Left forelimb (tissue), 1 donor: ENCODE results near the gene RENBP.

Experiments used
- DNase-seq: peaks from one replicate; pipeline ENCODE4 v3.0.0-alpha.2; 2018; ENCODE audit warnings: low spot score

The RENBP gene

GRCh38 chrX:153933748-153934147 lies 10.7 kb downstream of the RENBP start:
- no peak for DNase-seq

GRCh38 chrX:153932220-153932915 lies 12.1 kb downstream of the RENBP start:
- DNase-seq, result no peak

GRCh38 chrX:153931748-153932147 lies 12.7 kb downstream of the RENBP start:
- no peak for DNase-seq

- no peak for DNase-seq
Observed at GRCh38 chrX:153931151-153931550, 13.3 kb downstream of the RENBP start.

GRCh38 chrX:153930011-153930910 lies 14.2 kb downstream of the RENBP start:
- no peak for DNase-seq

GRCh38 chrX:153929576-153929975 lies 14.9 kb downstream of the RENBP start:
- no peak for DNase-seq

GRCh38 chrX:153928846-153929245 lies 15.6 kb downstream of the RENBP start:
- DNase-seq, result no peak

- DNase-seq, result peak; percentile 94
Observed at GRCh38 chrX:153927922-153928760, 16.3 kb downstream of the RENBP start.

GRCh38 chrX:153927672-153927921 lies 16.8 kb downstream of the RENBP start:
- no peak for DNase-seq

- peak; percentile 75 for DNase-seq
Observed at GRCh38 chrX:153926858-153927671, 17.4 kb downstream of the RENBP start.

GRCh38 chrX:153926552-153926857 lies 17.9 kb downstream of the RENBP start:
- DNase-seq, result no peak

GRCh38 chrX:153925739-153926551 lies 18.5 kb downstream of the RENBP start, which contains the start of gene ARHGAP4:
Gene ARHGAP4 (minus strand): TSS chrX:153926264. CDS start chrX:153926202, 62 bp downstream.
- no peak for DNase-seq

GRCh38 chrX:153925387-153925738 lies 19.1 kb downstream of the RENBP start:
- DNase-seq, result no peak

- DNase-seq, result no peak
Observed at GRCh38 chrX:153924149-153924861, 20.1 kb downstream of the RENBP start.

- peak; percentile 75 for DNase-seq
Observed at GRCh38 chrX:153922932-153923857, 21.2 kb downstream of the RENBP start.

- DNase-seq, result no peak
Observed at GRCh38 chrX:153921511-153922446, 22.7 kb downstream of the RENBP start.

- no peak for DNase-seq
Observed at GRCh38 chrX:153921070-153921469, 23.4 kb downstream of the RENBP start.

GRCh38 chrX:153920546-153920945 lies 23.9 kb downstream of the RENBP start:
- peak; percentile 31 for DNase-seq
